GM12878 (cell line): Measurements from ENCODE around the gene RETN. TPM values are rescaled to one million over a fixed set of nuclear protein-coding genes. Genes with fewer than 3 reads are reported as not detected.

Experiments
- BACH1 ChIP-seq: fragments of 450-650 bp; IDR thresholded peaks from 2 replicates; pipeline ENCODE4 v1.6.1; 2017; ENCODE audit warnings: mild to moderate bottlenecking, borderline replicate concordance
- BCL3 ChIP-seq: IDR thresholded peaks from 2 replicates; pipeline ENCODE4 v1.6.1; 2011; ENCODE audit warnings: borderline replicate concordance, low read depth, mild to moderate bottlenecking, moderate library complexity, low read length; ENCODE audit not compliant: insufficient read depth, poor library complexity, severe bottlenecking
- CBX5 ChIP-seq: sonication (generic); IDR thresholded peaks from 2 replicates; pipeline ENCODE4 v1.6.1; 2016; ENCODE audit warnings: low read depth, moderate library complexity, mild to moderate bottlenecking, inconsistent platforms
- CHD2 ChIP-seq: IDR thresholded peaks from 2 replicates; pipeline ENCODE4 v1.6.1; 2011; ENCODE audit warnings: low read depth, low read length, improper control_type of control experiment, borderline replicate concordance
- CHD4 ChIP-seq: fragments of 200-600 bp; sonication (generic); IDR thresholded peaks from 2 replicates; pipeline ENCODE4 v1.6.1; 2016; ENCODE audit warnings: mild to moderate bottlenecking
- ETV6 ChIP-seq, 2 experiments: fragments of 450-650 bp in 1 of 2; IDR thresholded peaks in 1 of 2; conservative IDR thresholded peaks in 1 of 2; 2 replicates each; pipeline ENCODE4 v1.6.1; 2014; ENCODE audit warnings: antibody characterized with exemption in 1 of 2, borderline replicate concordance in 1 of 2, low read depth in 1 of 2, mild to moderate bottlenecking in 1 of 2, moderate library complexity in 1 of 2
- GATAD2B ChIP-seq: fragments of 450-650 bp; conservative IDR thresholded peaks from 2 replicates; pipeline ENCODE4 v1.6.1; 2017; ENCODE audit warnings: low read depth, mild to moderate bottlenecking, moderate library complexity
- HDAC6 ChIP-seq: fragments of 200-600 bp; sonication (generic); IDR thresholded peaks from one replicate; pipeline ENCODE4 v1.8.0; 2017; ENCODE audit warnings: antibody characterized with exemption; ENCODE audit not compliant: unreplicated experiment
- KLF5 ChIP-seq: fragments of 450-650 bp; IDR thresholded peaks from 2 replicates; pipeline ENCODE4 v1.6.1; 2014; ENCODE audit warnings: mild to moderate bottlenecking; ENCODE audit not compliant: partially characterized antibody
- MEF2B ChIP-seq: fragments of 450-650 bp; IDR thresholded peaks from 2 replicates; pipeline ENCODE4 v1.6.1; 2018; ENCODE audit warnings: mild to moderate bottlenecking, moderate library complexity; ENCODE audit not compliant: partially characterized antibody, poor library complexity, severe bottlenecking
- NRF1 ChIP-seq: conservative IDR thresholded peaks from 2 replicates; pipeline ENCODE4 v1.6.1; 2011; ENCODE audit warnings: mild to moderate bottlenecking, low read depth, low read length, improper control_type of control experiment
- PML ChIP-seq: IDR thresholded peaks from 2 replicates; pipeline ENCODE4 v1.6.1; 2012; ENCODE audit warnings: low read length, inconsistent platforms
- SIN3A ChIP-seq: IDR thresholded peaks from 2 replicates; pipeline ENCODE4 v1.6.1; 2012; ENCODE audit warnings: low read depth, low read length, improper control_type of control experiment
- SMAD5 ChIP-seq: IDR thresholded peaks from 2 replicates; pipeline ENCODE4 v1.6.1; 2016; ENCODE audit warnings: antibody characterized with exemption, low read depth
- SMARCA5 ChIP-seq: fragments of 450-650 bp; IDR thresholded peaks from 2 replicates; pipeline ENCODE4 v1.6.1; 2017; ENCODE audit warnings: mild to moderate bottlenecking
- SRF ChIP-seq, 2 experiments: IDR thresholded peaks; 2 replicates each; pipeline ENCODE4 v1.6.1; 2011; ENCODE audit warnings: low read depth in 2 of 2, low read length in 2 of 2, mild to moderate bottlenecking in 1 of 2, moderate library complexity in 1 of 2
- TCF3 ChIP-seq: IDR thresholded peaks from 2 replicates; pipeline ENCODE4 v1.6.1; 2012; ENCODE audit warnings: low read depth, mild to moderate bottlenecking, low read length, borderline replicate concordance; ENCODE audit not compliant: insufficient read depth
- TCF7 ChIP-seq: IDR thresholded peaks from 2 replicates; pipeline ENCODE4 v1.6.1; 2014; ENCODE audit warnings: antibody characterized with exemption, borderline replicate concordance
- ZNF24 ChIP-seq: fragments of 450-650 bp; IDR thresholded peaks from 2 replicates; pipeline ENCODE4 v1.6.1; 2017; ENCODE audit warnings: antibody characterized with exemption, mild to moderate bottlenecking
- ZSCAN29 ChIP-seq: fragments of 450-650 bp; IDR thresholded peaks from 2 replicates; pipeline ENCODE4 v1.6.1; 2017; ENCODE audit warnings: mild to moderate bottlenecking, moderate library complexity
- polyA plus RNA-seq, 11 experiments: library from polyadenylated mRNA; depleted of rRNA in 4 of 11; unstranded in 6 of 11; stranded (reverse) in 5 of 11; fragments of >200 nt; fragmentation: Nextera tagmentation in 4 of 11; fragmentation: Illumina TruSeq in 1 of 11; extraction: Ambion mirVana in 4 of 11; extraction: Trizol in 1 of 11; gene quantifications; 1 replicate in 1 of 11; 2 replicates in 10 of 11; pipeline versions ENCODE4 v1.2.1 to v1.2.3, GENCODE V29; 2011 to 2016; ENCODE audit warnings: inconsistent platforms in 2 of 11, missing spikeins in 2 of 11, low read depth in 1 of 11
- total RNA-seq, 4 experiments: library from RNA; depleted of rRNA in 3 of 4; stranded (reverse); fragments of >200 nt in 3 of 4; fragmentation: Illumina TruSeq in 1 of 4; extraction: Trizol in 1 of 4; gene quantifications; 2 replicates each; pipeline versions ENCODE4 v1.2.1 to v1.2.3, GENCODE V29; 2013 to 2021
- TF ChIP-seq, protein P1 (sequence below): fragments of 450-650 bp; conservative IDR thresholded peaks from 2 replicates; pipeline ENCODE4 v1.6.1; 2017; ENCODE audit warnings: mild to moderate bottlenecking, moderate library complexity
- TF ChIP-seq, protein P2 (sequence below): fragments of 450-650 bp; IDR thresholded peaks from 2 replicates; pipeline ENCODE4 v1.6.1; 2016; ENCODE audit warnings: mild to moderate bottlenecking
- TF ChIP-seq, protein P3 (sequence below), 3 experiments: IDR thresholded peaks in 2 of 3; conservative IDR thresholded peaks in 1 of 3; 2 replicates each; pipeline ENCODE4 v1.5.1; 2011; ENCODE audit warnings: low read depth in 3 of 3, low read length in 3 of 3, mild to moderate bottlenecking in 3 of 3, control low read depth in 2 of 3, moderate library complexity in 2 of 3, inconsistent platforms in 1 of 3, mixed read lengths in 1 of 3; ENCODE audit not compliant: control insufficient read depth in 2 of 3, insufficient read depth in 1 of 3; ENCODE audit errors: extremely low read depth in 1 of 3

RETN gene
- total and polyA plus RNA-seq, 10 of the 15 experiments (the other 5 are each of a cell fraction or from before 2014, with no cell fraction given), result 0.26 TPM; not detected in 9

DNA sequence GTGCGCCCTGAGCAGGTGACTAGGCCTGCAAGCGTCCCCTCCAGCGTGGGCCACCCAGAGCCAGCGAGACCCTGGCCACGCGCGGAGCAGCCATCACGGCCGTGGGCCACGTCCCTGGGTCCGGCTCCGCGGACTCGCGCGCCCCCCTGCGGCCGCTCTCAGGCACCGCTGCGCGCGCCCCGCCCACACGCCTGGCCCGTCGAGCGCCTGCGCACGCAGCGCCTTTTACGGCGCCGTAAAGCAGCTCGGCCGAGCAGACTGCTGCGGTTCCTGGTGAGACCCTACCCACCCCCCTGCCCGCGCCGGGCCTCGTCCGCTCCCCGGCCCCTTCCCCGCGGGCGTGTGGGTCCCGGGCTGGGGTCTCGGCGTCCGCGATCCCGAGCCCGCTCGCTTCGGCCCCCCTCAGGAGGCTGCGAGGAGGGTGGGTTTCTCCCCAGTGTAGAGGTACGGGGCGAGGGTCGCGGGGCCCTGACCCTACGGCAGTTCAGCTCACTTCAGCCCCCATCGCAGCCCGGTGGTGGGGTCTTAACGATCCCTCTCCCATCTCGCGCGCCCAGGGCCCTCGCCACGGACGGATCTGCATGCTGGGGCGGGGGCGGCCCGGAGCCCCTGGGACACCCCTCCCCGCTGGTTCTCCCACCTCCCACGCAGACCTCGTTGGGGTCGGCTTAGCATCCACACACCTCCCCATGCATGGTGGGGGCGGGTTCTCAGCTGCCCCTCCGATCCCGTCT, 11.9 kb downstream of the RETN start, which contains the start of gene TRAPPC5 (continued):
- TF ChIP-seq, protein P1, sequence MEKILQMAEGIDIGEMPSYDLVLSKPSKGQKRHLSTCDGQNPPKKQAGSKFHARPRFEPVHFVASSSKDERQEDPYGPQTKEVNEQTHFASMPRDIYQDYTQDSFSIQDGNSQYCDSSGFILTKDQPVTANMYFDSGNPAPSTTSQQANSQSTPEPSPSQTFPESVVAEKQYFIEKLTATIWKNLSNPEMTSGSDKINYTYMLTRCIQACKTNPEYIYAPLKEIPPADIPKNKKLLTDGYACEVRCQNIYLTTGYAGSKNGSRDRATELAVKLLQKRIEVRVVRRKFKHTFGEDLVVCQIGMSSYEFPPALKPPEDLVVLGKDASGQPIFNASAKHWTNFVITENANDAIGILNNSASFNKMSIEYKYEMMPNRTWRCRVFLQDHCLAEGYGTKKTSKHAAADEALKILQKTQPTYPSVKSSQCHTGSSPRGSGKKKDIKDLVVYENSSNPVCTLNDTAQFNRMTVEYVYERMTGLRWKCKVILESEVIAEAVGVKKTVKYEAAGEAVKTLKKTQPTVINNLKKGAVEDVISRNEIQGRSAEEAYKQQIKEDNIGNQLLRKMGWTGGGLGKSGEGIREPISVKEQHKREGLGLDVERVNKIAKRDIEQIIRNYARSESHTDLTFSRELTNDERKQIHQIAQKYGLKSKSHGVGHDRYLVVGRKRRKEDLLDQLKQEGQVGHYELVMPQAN, result peak; percentile 55; the same call in 1 of the 2 replicates
- TF ChIP-seq ZSCAN29 (peak; percentile 65; the same call in 1 of the 2 replicates), TCF7 (no peak), BCL3 (peak; percentile 36), CBX5 (no peak), BACH1 (peak; percentile 98), MEF2B (peak; percentile 45), HDAC6 (no peak), CHD2 (no peak), NRF1 (peak; percentile 88), PML (no peak), KLF5 (peak; percentile 70), ZNF24 (peak; percentile 40; the same call in 1 of the 2 replicates), SMARCA5 (peak; percentile 94), SIN3A (0 out of 2 replicates have a peak, but pooled peaks have one; percentile 32), SMAD5 (no peak), SRF (IDR thresholded peaks at IDR 0.05; ENCODE audit: low read depth in 2 of 2, low read length in 2 of 2) (0 out of 4 replicates have a peak, but pooled peaks of 1 of the 2 experiments have one; percentile 36), GATAD2B (peak; percentile 95), CHD4 (no peak), ETV6 (conservative IDR thresholded peaks at IDR 0.05 in 1 of 2, IDR thresholded peaks at IDR 0.05 in 1 of 2; ENCODE audit: borderline replicate concordance in 1 of 2, low read depth in 1 of 2) (no peak), TCF3 (0 out of 2 replicates have a peak, but pooled peaks have one; percentile 10)
- TF ChIP-seq, protein P2, sequence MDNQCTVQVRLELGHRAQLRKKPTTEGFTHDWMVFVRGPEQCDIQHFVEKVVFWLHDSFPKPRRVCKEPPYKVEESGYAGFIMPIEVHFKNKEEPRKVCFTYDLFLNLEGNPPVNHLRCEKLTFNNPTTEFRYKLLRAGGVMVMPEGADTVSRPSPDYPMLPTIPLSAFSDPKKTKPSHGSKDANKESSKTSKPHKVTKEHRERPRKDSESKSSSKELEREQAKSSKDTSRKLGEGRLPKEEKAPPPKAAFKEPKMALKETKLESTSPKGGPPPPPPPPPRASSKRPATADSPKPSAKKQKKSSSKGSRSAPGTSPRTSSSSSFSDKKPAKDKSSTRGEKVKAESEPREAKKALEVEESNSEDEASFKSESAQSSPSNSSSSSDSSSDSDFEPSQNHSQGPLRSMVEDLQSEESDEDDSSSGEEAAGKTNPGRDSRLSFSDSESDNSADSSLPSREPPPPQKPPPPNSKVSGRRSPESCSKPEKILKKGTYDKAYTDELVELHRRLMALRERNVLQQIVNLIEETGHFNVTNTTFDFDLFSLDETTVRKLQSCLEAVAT, result no peak
- TF ChIP-seq, protein P3, sequence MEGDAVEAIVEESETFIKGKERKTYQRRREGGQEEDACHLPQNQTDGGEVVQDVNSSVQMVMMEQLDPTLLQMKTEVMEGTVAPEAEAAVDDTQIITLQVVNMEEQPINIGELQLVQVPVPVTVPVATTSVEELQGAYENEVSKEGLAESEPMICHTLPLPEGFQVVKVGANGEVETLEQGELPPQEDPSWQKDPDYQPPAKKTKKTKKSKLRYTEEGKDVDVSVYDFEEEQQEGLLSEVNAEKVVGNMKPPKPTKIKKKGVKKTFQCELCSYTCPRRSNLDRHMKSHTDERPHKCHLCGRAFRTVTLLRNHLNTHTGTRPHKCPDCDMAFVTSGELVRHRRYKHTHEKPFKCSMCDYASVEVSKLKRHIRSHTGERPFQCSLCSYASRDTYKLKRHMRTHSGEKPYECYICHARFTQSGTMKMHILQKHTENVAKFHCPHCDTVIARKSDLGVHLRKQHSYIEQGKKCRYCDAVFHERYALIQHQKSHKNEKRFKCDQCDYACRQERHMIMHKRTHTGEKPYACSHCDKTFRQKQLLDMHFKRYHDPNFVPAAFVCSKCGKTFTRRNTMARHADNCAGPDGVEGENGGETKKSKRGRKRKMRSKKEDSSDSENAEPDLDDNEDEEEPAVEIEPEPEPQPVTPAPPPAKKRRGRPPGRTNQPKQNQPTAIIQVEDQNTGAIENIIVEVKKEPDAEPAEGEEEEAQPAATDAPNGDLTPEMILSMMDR (IDR thresholded peaks at IDR 0.05 in 2 of 3, conservative IDR thresholded peaks at IDR 0.05 in 1 of 3; ENCODE audit: control insufficient read depth in 2 of 3, extremely low read depth in 1 of 3, insufficient read depth in 1 of 3, low read depth in 3 of 3, low read length in 3 of 3), result peak; percentile 64 to 97 (median 94); a peak in 4 of 6 replicates
